GM19239 (cell line): ENCODE measurements around the gene TKTL2.

Source experiments
- DNase-seq: peaks from one replicate; pipeline ENCODE4 v3.0.0; 2011; ENCODE audit warnings: low spot score; ENCODE audit not compliant: insufficient read length
- FAIRE-seq: peaks from 2 replicates; lab custom pipeline; 2011; peaks lifted over from hg19 to GRCh38; lab: Jason Lieb, UNC

TKTL2 gene

GRCh38 chr4:163473576-163473975 lies at the start of gene TKTL2:
Gene TKTL2 (minus strand): TSS chr4:163473754. CDS start chr4:163473734, 20 bp downstream.
- no peak for FAIRE-seq
- DNase-seq: no peak

- FAIRE-seq (no peak), DNase-seq (no peak)
Observed at GRCh38 chr4:163515198-163515597, 41.6 kb upstream of the TKTL2 start.

GRCh38 chr4:163505374-163505773 lies 31.8 kb upstream of the TKTL2 start:
- no peak for DNase-seq
- FAIRE-seq: no peak

- DNase-seq (no peak), FAIRE-seq (no peak)
Observed at GRCh38 chr4:163500586-163500985, 27.0 kb upstream of the TKTL2 start.

GRCh38 chr4:163495900-163496299 lies 22.3 kb upstream of the TKTL2 start:
- FAIRE-seq (peak; percentile 87), DNase-seq (peak; percentile 5)

GRCh38 chr4:163494360-163495241 lies 21.0 kb upstream of the TKTL2 start, which contains the start of gene TMA16:
Gene TMA16 (plus strand): TSS chr4:163494690. CDS start chr4:163494802, 112 bp downstream.
- FAIRE-seq (peak; percentile 97), DNase-seq (peak; percentile 44)

- FAIRE-seq (no peak), DNase-seq (peak; percentile 14)
Observed at GRCh38 chr4:163493643-163494359, 20.2 kb upstream of the TKTL2 start.

- DNase-seq: no peak
- FAIRE-seq: peak; percentile 86
Observed at GRCh38 chr4:163492951-163493504, 19.5 kb upstream of the TKTL2 start.

GRCh38 chr4:163489929-163490328 lies 16.4 kb upstream of the TKTL2 start:
- FAIRE-seq: no peak
- DNase-seq: no peak

- DNase-seq (no peak), FAIRE-seq (no peak)
Observed at GRCh38 chr4:163486321-163486720, 12.8 kb upstream of the TKTL2 start.

GRCh38 chr4:163485589-163485988 lies 12.0 kb upstream of the TKTL2 start:
- DNase-seq: no peak
- FAIRE-seq: no peak

GRCh38 chr4:163484906-163485305 lies 11.4 kb upstream of the TKTL2 start:
- DNase-seq (no peak), FAIRE-seq (peak; percentile 92)

- no peak for DNase-seq
- FAIRE-seq: peak; percentile 70
Observed at GRCh38 chr4:163482190-163482589, 8.6 kb upstream of the TKTL2 start.

GRCh38 chr4:163476761-163477438 lies 3.3 kb upstream of the TKTL2 start:
- DNase-seq (no peak), FAIRE-seq (no peak)

- DNase-seq (no peak), FAIRE-seq (no peak)
Observed at GRCh38 chr4:163474027-163474426, 473 bp upstream of the TKTL2 start.

- DNase-seq: no peak
- FAIRE-seq: no peak
Observed at GRCh38 chr4:163473130-163473529, 424 bp downstream of the TKTL2 start.

- FAIRE-seq (no peak), DNase-seq (no peak)
Observed at GRCh38 chr4:163470391-163470790, 3.2 kb downstream of the TKTL2 start.

- DNase-seq (no peak), FAIRE-seq (no peak)
Observed at GRCh38 chr4:163467082-163467770, 6.3 kb downstream of the TKTL2 start.

GRCh38 chr4:163462556-163462955 lies 11.0 kb downstream of the TKTL2 start:
- DNase-seq (no peak), FAIRE-seq (no peak)
